Measurements from ENCODE around the gene PNPLA3.

The PNPLA3 gene

DNA sequence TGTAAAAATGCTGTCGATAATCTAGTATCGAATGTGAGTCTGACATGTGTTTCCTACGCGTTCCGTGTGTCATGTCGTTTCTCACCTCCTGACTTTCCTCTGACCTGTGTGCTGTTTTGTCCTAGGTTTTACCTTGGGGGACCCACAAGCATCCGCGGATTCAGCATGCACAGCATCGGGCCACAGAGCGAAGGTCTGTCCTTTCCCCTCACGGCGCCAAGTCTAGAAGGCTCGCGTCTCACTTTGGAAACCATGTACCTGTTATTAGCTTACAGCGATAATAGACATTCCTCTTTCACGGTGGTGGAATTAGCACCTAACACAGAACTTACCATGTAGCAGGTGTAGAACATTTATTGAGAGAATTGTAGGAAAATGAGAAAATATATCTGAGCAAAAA lies 60.2 kb downstream of the PNPLA3 start:
- no peak overlapping the region for H3K4me3 ChIP-seq (ENCODE audit: low read depth, low read length)
- DNase-seq (ENCODE audit: low read depth) = no peak
- TF ChIP-seq, protein P1, sequence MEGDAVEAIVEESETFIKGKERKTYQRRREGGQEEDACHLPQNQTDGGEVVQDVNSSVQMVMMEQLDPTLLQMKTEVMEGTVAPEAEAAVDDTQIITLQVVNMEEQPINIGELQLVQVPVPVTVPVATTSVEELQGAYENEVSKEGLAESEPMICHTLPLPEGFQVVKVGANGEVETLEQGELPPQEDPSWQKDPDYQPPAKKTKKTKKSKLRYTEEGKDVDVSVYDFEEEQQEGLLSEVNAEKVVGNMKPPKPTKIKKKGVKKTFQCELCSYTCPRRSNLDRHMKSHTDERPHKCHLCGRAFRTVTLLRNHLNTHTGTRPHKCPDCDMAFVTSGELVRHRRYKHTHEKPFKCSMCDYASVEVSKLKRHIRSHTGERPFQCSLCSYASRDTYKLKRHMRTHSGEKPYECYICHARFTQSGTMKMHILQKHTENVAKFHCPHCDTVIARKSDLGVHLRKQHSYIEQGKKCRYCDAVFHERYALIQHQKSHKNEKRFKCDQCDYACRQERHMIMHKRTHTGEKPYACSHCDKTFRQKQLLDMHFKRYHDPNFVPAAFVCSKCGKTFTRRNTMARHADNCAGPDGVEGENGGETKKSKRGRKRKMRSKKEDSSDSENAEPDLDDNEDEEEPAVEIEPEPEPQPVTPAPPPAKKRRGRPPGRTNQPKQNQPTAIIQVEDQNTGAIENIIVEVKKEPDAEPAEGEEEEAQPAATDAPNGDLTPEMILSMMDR (IDR thresholded peaks at IDR 0.05; ENCODE audit: low read depth, low read length, missing control alignments) = no peak

DNA sequence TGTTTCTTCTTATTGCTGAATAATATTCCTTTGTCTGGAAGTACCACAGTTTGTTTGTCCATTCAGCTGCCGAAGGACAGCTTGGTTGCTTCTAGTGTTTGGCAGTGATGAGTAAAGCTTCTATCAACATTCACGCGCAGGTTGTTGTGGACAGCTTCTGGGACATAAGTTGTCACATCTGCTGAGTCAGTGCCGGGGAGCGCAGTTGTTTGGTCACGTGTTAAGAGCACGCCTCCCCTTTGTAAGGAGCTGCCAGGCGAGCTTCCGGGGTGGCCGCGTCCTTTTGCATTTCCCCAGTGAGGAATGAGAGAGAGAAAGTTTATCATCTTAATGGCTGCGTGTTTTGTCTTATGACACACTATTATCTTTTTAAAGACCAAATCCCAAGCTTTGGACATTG lies 61.9 kb downstream of the PNPLA3 start:
- no peak overlapping the region for H3K4me3 ChIP-seq (ENCODE audit: low read depth, low read length)
- TF ChIP-seq, protein P1 (IDR thresholded peaks at IDR 0.05; ENCODE audit: low read depth, low read length, missing control alignments) = no peak
- DNase-seq (ENCODE audit: low read depth) = no peak

DNA sequence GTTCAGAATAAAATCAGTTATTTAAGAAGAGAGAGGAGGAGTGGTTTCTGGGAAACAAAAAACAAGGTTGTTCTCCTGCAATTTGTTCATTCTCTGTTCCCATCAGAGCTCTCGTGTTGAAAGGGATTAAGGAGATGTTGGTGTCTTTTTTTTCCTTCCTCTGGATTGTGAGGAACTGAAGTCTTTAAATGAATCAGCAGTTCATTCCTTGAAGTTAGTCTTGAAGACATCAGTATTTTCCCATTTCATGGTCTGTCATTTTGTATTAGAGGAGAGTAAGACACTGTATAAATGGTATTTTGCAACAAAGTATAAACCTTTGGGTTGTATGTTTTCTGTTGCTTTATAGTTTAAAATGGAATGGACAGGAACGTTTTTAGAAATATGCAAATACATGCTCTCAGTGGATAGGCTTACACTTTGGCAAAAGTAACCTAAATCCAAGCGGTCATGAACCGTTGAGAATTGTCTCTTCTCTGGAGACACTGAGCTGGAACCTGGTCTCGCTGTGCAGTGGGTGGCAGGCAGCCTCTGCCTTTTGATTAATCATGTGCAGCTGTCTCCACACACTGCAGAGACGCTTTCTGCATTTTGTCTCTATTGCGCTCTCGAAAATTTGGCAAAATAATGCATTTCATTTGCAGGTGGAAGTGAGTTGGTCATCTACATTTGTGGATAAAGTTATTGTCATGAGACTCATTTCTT lies 64.7 kb downstream of the PNPLA3 start:
- TF ChIP-seq, protein P1 (IDR thresholded peaks at IDR 0.05; ENCODE audit: low read depth, low read length, missing control alignments) = no peak
- no peak for DNase-seq (ENCODE audit: low read depth)
- no peak overlapping the region for H3K4me3 ChIP-seq (ENCODE audit: low read depth, low read length)

DNA sequence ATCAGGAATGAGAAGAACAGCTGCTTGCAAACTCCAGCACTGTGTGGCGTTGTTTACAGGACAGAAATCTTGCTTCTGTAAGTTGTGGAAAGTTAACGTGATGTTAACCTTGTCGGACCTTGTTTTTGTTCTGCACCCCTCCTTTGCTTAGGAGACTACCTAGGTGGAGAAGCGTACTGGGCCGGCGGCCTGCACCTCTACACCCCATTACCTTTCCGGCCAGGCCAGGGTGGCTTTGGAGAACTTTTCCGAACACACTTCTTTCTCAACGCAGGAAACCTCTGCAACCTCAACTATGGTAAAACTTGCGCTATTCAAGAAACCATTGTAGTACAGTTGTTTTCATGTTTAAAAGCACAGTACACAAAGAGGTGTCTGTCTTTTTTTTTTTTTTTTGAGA lies 65.4 kb downstream of the PNPLA3 start:
- H3K4me3 ChIP-seq (ENCODE audit: low read depth, low read length) = no peak overlapping the region
- no peak for DNase-seq (ENCODE audit: low read depth)
- TF ChIP-seq, protein P1 (IDR thresholded peaks at IDR 0.05; ENCODE audit: low read depth, low read length, missing control alignments) = no peak

DNA sequence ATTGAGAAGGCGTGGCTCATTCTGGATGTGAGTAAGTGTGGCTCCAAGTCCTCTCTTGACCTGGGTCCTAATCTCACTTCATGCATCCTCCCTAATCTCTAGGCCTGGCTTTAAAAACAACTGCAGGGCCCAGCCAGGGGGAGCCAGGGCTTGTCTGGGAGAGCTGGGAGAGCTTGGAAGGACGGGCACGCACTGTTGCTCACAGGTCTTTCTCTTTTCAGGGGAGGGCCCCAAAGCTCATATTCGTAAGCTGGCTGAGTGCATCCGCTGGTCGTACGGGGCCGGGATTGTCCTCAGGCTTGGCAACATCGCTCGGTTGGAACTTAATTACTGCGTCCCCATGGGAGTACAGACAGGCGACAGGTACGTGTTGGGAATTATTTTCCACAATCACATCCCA lies 66.4 kb downstream of the PNPLA3 start:
- TF ChIP-seq, protein P1 (IDR thresholded peaks at IDR 0.05; ENCODE audit: low read depth, low read length, missing control alignments) = no peak
- H3K4me3 ChIP-seq (ENCODE audit: low read depth, low read length) = no peak overlapping the region
- no peak for DNase-seq (ENCODE audit: low read depth)

DNA sequence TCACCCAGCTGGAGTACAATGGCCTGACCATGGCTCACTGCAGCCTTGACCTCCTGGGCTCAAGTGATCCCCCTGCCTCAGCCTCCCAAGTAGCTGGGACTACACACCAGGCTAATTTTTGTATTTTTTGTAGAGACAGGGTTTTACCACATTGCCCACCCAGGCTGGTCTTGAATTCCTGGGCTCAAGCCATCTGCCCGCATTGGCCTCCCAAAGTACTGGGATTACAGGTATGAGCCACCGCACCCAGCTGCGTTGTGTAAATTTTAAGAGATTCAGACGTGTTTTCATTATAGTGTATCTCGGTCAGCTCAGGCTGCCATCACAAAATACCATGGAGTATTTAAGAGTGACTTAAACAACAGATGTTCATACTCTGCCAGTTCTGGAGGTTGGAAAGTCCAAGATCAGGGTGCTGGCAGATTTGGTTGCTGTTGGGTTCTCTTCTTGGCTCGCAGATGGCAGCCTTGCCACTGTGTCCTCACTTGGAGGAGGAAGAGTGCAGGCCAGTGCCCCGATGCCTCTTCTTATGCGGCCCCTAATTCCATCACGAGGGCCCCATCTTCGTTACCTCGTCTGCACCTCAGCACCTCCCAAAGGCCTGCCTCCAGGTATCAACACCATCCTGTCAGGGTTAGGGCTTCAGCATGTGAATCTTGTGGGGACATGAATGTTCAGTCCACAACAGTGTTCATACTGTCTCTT lies 67.9 kb downstream of the PNPLA3 start:
- TF ChIP-seq, protein P1 (IDR thresholded peaks at IDR 0.05; ENCODE audit: low read depth, low read length, missing control alignments) = no peak
- no peak for DNase-seq (ENCODE audit: low read depth)
- no peak overlapping the region for H3K4me3 ChIP-seq (ENCODE audit: low read depth, low read length)
